OCI-LY1 (cell line): ENCODE data around the gene PRELP.
A peak's percentile ranks its signal among the peaks of the same experiment; 100 is the strongest.

Source experiments
- H2AFZ ChIP-seq: fragments of 200-600 bp; sonication (generic), shearing (Covaris generic); 2 replicates; pipeline ENCODE4 v1.6.0; 2014; ENCODE audit warnings: antibody characterized with exemption, mild to moderate bottlenecking, low read length
- H3F3A ChIP-seq: fragments of 200-600 bp; sonication (generic), shearing (Covaris generic); 2 replicates; pipeline ENCODE4 v1.6.0; 2014; ENCODE audit warnings: mild to moderate bottlenecking, antibody characterized with exemption, low read length, moderate library complexity; ENCODE audit not compliant: insufficient read depth
- H3K27ac ChIP-seq: fragments of 200-600 bp; sonication (generic); 2 replicates; pipeline ENCODE4 v1.5.1; 2014; ENCODE audit warnings: low read length, mixed run types, mild to moderate bottlenecking, low read depth; ENCODE audit not compliant: poor library complexity, severe bottlenecking
- H3K27me3 ChIP-seq: fragments of 200-600 bp; sonication (generic); 2 replicates; pipeline ENCODE4 v1.6.0; 2014; ENCODE audit warnings: antibody characterized with exemption, mild to moderate bottlenecking, low read length, moderate library complexity; ENCODE audit not compliant: insufficient read depth
- H3K36me3 ChIP-seq: fragments of 200-600 bp; sonication (generic); 2 replicates; pipeline ENCODE4 v1.6.1; 2014; ENCODE audit warnings: mild to moderate bottlenecking, antibody characterized with exemption, low read length, moderate library complexity, mixed read lengths; ENCODE audit not compliant: insufficient read depth
- H3K4me1 ChIP-seq: fragments of 200-600 bp; sonication (generic); 2 replicates; pipeline ENCODE4 v1.5.1; 2014; ENCODE audit warnings: mild to moderate bottlenecking, low read length, moderate library complexity; ENCODE audit not compliant: insufficient read depth, severe bottlenecking
- H3K4me2 ChIP-seq: fragments of 200-600 bp; sonication (generic), shearing (Covaris generic); 2 replicates; pipeline ENCODE4 v1.6.1; 2014; ENCODE audit warnings: low read length
- H3K4me3 ChIP-seq: fragments of 200-600 bp; sonication (generic); 2 replicates; pipeline ENCODE4 v1.5.1; 2014; ENCODE audit warnings: low read length, low read depth, mild to moderate bottlenecking, mixed read lengths; ENCODE audit not compliant: poor library complexity, severe bottlenecking
- H3K79me2 ChIP-seq: fragments of 200-600 bp; shearing (Covaris generic); 2 replicates; pipeline ENCODE4 v1.6.1; 2016; ENCODE audit warnings: mixed run types, low read length, mixed read lengths; ENCODE audit not compliant: insufficient read depth
- H3K9ac ChIP-seq: fragments of 200-600 bp; sonication (generic), shearing (Covaris generic); 2 replicates; pipeline ENCODE4 v1.6.1; 2014; ENCODE audit warnings: mild to moderate bottlenecking, low read length, mixed read lengths
- H3K9me2 ChIP-seq: fragments of 200-600 bp; sonication (generic), shearing (Covaris generic); 2 replicates; pipeline ENCODE4 v1.6.1; 2014; ENCODE audit warnings: low read depth, mild to moderate bottlenecking, low read length, mixed read lengths
- H3K9me3 ChIP-seq: fragments of 200-600 bp; shearing (Covaris generic); 2 replicates; pipeline ENCODE4 v1.6.1; 2014; ENCODE audit warnings: low read length, mixed read lengths
- H4K20me1 ChIP-seq: fragments of 200-600 bp; sonication (generic), shearing (Covaris generic); 2 replicates; pipeline ENCODE4 v1.6.0; 2016; ENCODE audit warnings: mild to moderate bottlenecking, low read length; ENCODE audit not compliant: insufficient read depth
- CTCF ChIP-seq: fragments of 200-600 bp; sonication (generic), shearing (Covaris generic); IDR thresholded peaks from 2 replicates; pipeline ENCODE4 v1.5.1; 2017; ENCODE audit warnings: mild to moderate bottlenecking, antibody characterized with exemption, low read length, moderate library complexity, mixed read lengths
- EZH2 ChIP-seq: fragments of 200-600 bp; sonication (generic), shearing (Covaris generic); IDR thresholded peaks from 2 replicates; pipeline ENCODE4 v1.8.0; 2017; ENCODE audit warnings: borderline replicate concordance, mixed run types, mild to moderate bottlenecking, antibody characterized with exemption, low read length, moderate library complexity, mixed read lengths

Gene PRELP

GRCh38 chr1:203478986-203479385 is 3.4 kb downstream of the PRELP start:
- Histone ChIP-seq H2AFZ (no peak overlapping the region), H3K79me2 (no peaks in the 10 kb centered on the region), H3K36me3 (no peaks in the 10 kb centered on the region), H3K27ac (peak overlapping the region; percentile 96), H3K4me2 (peak overlapping the region; percentile 28; the same call in 1 of the 2 replicates), H3K9ac (peak overlapping the region; percentile 39; the same call in 1 of the 2 replicates), H3K9me2 (no peaks in the 10 kb centered on the region), H3K9me3 (no peaks in the 10 kb centered on the region), H3F3A (peaks cover 8% of the 10 kb centered on the region; the same call in 1 of the 2 replicates), H3K4me3 (no peak overlapping the region), H3K27me3 (no peaks in the 10 kb centered on the region), H3K4me1 (peaks cover 86% of the 10 kb centered on the region), H4K20me1 (no peaks in the 10 kb centered on the region)
- TF ChIP-seq CTCF: no peak
- no peak for TF ChIP-seq EZH2

- Histone ChIP-seq H2AFZ (no peak overlapping the region), H3K4me1 (peaks cover 93% of the 10 kb centered on the region), H3K4me3 (no peak overlapping the region), H4K20me1 (no peaks in the 10 kb centered on the region), H3K9ac (peak overlapping the region; percentile 75; the same call in 1 of the 2 replicates), H3K27me3 (no peaks in the 10 kb centered on the region), H3K9me2 (no peaks in the 10 kb centered on the region), H3K4me2 (no peak overlapping the region), H3K9me3 (no peaks in the 10 kb centered on the region), H3K27ac (peak overlapping the region; percentile 96), H3F3A (peaks cover 8% of the 10 kb centered on the region; the same call in 1 of the 2 replicates), H3K36me3 (no peaks in the 10 kb centered on the region), H3K79me2 (no peaks in the 10 kb centered on the region)
- TF ChIP-seq CTCF: no peak
- TF ChIP-seq EZH2: no peak
Measured at GRCh38 chr1:203479646-203480045, 4.0 kb downstream of the PRELP start.

GRCh38 chr1:203480084-203480483 is 4.5 kb downstream of the PRELP start:
- H3K4me1 ChIP-seq: peaks cover 90% of the 10 kb centered on the region
- H3K4me2 ChIP-seq: peak overlapping the region; percentile 66; the same call in 1 of the 2 replicates
- TF ChIP-seq CTCF: no peak
- no peak for TF ChIP-seq EZH2
- H4K20me1 ChIP-seq: no peaks in the 10 kb centered on the region
- H3K79me2 ChIP-seq: no peaks in the 10 kb centered on the region
- H3K9me2 ChIP-seq: no peaks in the 10 kb centered on the region
- no peaks in the 10 kb centered on the region for H3K9me3 ChIP-seq
- H3K9ac ChIP-seq: peak overlapping the region; percentile 75; the same call in 1 of the 2 replicates
- no peak overlapping the region for H2AFZ ChIP-seq
- no peak overlapping the region for H3K4me3 ChIP-seq
- no peaks in the 10 kb centered on the region for H3K27me3 ChIP-seq
- no peaks in the 10 kb centered on the region for H3K36me3 ChIP-seq
- peak overlapping the region; percentile 96 for H3K27ac ChIP-seq
- H3F3A ChIP-seq: peaks cover 8% of the 10 kb centered on the region; the same call in 1 of the 2 replicates
